CD4-positive, alpha-beta T cell treated with Interleukin-17A for 4 hours (primary cell): ENCODE measurements around the gene ATF3.
"Not testable (repeated sequence)": the region's sequence is repeated elsewhere in the genome, so short reads cannot be mapped to it uniquely, and the experiment has no call there.

ENCODE experiments used
- DNase-seq: peaks from one replicate; pipeline ENCODE4 v3.0.0-alpha.2; 2020; ENCODE audit warnings: mixed read lengths

ATF3 gene

DNA sequence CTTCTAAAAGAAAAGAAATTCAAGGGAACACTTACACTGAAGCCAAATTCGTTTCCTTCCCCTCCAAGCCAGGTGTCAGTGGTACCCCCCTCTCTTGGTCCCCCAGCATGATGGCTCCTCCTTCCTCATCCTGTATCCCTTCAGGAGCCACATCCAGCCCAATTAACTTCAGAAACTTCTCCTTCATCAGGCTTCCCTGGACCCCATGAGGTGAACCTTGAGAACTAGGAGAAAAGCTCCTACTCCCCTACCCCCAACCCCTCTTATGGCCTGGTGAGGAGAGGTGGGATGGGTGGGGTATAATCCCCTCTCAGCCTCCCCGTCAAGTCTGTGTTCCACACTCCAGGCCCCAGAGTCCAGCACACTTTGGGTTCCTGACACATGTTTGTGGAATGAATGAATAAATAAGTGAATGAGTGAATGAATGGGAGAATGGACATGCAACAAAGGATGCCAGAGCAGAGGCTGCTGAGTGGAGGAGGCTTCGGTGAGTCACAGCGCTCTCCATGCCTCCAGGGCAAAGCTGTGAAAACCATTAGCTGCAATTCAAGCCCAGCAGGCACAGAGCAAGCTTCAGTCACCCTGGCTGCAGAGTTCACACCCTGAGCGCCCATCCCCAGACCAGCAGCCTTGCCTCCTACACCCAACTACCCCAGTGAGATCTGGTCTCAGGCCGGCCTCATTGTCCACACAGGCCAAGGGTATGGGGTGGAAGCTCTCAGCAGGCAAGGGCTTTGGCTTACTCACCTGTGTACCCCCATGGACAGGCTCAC lies 47.3 kb downstream of the ATF3 start:
- no peak for DNase-seq

DNA sequence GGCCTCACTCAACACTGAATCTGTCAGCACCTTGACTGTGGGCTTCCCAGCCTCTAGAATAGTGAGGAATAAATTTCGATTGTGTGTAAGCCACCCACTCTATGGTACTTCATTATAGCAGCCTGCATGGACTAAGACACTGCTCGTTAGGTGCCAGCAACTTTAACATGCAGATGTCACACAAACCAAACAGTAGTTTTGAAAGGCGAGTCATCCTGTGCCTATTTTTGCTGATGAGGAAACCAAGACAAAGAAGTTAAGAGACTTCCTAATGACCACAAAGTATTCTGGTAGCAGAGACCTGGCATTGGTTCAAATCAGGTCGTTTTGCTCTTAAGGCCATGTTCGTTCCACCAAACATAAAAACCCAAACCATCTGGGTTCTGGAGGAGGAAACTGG lies 48.2 kb downstream of the ATF3 start:
- no peak for DNase-seq

DNA sequence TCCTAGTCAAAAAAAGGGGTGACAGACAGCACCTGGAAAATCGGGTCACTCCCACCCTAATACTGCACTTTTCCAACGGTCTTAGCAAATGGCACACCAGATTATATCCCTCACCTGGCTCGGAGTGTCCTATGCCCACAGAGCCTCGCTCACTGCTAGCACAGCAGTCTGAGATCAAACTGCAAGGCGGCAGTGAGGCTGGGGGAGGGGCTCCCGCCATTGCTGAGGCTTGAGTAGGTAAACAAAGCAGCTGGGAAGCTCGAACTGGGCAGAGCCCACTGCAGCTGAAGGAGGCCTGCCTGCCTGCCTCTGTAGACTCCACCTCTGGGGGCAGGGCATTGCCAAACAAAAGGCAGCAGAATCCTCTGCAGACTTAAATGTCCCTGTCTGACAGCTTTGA lies 49.7 kb downstream of the ATF3 start:
- DNase-seq: not testable (repeated sequence)

DNA sequence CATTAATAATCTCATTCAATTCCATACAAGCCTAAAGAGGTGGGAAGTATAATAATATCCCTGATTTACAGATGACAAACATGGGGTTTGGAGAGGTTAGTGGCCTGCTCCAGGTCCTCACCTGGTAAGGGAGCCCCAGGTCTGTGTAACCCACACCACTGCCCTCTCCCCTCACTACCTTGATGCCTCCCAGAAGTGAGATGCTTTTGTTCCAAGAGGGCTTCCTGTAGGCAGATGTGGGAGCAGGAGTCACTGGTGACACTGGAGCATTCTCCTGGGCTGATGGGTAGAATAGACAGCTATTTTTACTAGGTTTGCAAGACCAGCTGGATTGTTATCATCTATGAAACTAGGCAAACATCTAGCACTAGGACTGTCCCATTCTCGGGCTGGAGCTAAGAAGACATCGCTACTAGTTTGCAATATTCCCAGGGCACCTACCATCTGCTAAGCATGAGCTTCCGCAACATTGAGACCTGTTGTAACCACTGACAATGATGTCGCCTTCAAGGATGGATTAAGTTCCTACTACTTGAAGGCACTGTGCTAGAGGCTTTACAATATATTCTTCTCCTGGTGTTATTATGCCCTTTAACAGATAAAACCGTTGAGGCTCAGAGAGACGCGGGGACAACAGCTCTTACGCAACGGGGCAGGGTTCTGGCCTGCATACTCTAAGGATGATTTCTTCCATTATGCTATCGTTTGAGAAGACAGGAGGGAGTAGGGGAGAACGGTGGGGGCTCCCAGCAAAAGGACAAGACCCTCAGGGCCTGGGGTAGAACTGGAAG lies 56.0 kb downstream of the ATF3 start:
- no peak for DNase-seq

DNA sequence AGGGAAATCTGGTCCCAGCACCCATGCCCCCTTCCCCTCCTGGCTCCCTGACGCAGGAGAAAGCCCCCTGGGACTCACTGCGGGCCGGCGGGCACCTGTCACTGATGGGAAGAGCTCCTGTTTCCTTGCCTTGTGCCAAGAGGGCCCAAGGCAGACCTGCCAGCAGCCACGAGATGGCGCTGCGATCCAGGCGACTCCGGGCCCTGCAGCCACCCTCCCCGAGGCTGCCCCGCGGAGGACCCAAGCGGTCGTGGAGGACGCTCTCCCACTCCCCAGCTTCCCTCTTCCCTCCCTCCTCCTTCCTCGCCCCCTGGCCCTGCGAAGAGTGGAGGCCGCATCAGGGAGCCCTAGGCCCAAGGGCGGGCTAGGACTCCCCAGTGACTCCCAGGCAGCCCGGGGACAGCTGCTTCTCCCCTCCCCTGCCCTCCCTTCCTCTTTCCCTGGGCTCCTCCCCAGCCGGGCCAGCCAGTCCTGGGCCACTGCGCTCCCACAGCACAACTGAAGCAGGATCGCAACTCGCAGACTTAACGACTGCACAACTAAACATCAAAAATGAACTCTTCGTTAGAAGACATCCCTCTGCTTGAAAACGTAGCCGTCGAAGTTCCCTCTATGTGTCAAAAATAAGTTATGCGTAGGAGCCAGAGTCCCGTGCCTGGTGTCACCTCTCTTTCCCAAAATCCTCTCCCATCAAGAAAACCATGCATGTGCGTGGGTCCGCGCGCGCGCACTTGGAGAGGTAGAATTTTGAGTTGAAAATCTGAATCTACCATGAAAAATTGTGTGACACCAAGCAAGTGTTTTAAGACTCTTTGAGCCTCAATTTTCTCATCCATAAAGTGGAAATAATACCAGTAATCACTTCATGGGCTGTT lies 56.9 kb downstream of the ATF3 start:
- DNase-seq: peak; percentile 85

DNA sequence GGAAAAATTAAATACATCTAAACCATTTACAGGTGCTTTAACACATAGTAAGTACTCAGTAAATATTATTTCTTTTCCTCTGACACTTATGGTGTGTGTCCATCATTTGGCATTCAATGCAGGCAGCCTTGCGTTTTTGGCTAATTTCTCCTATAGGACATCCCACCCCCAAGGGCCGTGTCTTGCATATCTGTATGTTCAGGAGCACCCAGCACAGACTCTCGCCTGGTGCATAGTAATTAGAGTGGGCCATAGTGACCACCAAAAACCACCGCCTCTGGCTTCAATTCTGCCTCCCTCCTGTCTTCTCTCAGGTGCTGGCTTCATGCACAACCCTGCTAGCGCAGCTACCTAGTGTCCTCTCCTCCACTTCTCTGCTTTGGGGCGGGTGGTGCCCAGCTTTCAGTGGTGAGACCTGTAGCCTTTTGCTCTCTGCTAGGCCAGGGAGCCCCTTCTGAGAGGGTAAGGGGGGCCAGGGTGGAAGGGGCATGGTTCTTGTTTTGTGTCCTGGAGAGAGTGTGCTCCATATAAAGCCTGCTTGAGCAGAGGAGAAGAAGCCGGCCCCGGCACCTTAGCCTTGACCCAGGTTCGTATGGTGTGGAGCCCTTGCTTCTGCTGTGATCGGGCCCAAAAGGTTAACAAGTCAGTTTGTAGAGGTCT lies 57.7 kb downstream of the ATF3 start:
- no peak for DNase-seq

DNA sequence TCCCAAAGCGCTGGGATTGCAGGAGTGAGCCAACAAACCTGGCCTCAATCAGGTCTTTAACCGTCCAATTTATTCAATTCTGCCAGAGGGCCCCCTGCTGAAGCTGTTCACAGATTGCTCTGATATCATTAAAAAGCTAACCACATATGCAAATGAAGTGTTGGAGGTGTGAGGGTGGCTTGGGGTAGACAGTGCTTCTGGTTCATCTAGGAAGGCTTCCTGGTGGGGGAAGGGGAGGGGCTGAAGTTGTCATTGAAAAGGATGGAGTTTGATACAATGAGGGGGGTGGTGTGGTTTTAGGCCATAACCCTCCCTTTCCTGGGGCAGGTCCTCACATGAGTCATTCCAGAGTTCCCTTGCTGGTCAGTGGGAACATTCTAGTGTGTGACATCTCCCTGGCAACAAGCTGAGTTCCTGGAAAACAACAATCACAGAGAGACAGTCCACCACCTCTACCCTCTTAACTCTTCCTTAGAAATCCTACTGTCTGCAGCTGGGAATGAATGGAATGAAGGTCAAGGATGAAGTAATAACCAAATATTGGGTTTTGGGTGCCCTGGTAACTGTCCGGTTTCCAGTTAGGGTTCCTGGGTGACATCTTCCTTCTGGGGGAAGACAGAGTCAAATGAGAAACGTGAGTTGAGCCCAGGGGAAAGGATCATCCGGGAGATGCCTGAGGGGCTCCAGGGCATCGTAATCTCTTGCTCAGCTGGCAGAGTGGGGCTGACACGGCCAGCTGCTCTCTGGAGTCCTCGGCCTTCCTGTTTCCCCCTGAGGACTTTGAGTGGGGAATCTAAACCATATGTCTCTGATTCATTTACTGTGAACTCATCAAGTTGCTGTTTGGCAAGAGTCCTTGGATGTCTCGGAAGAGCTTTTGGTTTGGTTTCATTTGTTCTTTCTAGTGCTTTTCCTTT lies 58.9 kb downstream of the ATF3 start:
- DNase-seq: no peak

DNA sequence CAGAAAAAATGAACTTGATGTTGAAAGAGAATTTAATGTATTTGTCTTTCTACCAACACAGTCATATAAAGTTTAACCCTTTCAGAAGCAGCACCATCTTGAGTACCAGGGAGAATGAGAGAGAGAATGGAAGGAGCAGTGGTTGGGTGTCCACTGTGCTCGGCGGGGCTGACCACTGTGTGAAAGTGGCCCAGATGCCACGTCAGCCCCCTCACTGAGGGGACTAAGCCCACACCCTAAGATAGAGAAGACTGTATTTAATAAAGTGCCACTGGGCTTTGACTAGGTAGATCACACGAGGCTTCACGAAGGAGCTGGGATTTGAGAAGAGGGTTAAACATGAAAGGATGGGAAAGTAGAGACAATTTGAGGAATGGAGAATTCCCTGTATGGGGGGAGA lies 59.9 kb downstream of the ATF3 start:
- DNase-seq: no peak

DNA sequence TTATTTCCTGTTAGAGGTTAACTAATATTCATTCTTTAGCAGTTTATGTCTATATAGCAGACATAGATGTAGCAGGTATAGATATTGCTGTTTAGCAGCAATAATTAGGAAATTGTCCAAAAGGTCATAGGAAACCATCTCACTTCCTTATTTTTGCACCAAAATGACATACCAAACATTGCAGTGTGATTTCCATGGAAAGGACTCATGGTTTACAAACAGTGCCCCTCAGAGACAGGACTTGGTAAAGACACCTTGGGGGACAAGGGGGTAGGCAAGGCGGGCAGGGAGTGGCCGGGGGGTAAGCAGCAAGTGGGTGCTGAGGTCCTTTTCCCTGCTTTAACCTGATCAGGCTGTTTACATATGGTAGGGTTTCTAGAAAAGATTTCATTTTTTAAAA lies 60.5 kb downstream of the ATF3 start:
- no peak for DNase-seq

DNA sequence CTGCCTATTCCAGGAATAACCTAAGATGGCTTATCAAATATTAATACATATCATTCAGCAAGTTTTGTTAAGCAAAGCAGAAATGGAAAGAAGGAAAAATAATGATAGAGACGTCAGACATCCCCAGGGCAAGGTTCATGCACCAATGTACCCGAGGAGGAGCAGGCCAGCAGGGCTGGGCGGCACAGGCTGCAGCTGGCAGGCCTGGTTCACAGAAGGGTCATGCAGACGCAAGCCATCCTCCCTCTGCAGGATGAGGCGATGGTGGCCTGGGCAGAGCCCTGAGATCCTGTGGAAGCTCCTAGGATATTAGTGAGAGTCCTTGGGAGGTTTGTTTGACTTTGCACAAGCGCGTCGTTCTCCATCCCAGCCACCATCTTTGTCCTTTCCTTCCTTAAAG lies 61.0 kb downstream of the ATF3 start:
- no peak for DNase-seq

DNA sequence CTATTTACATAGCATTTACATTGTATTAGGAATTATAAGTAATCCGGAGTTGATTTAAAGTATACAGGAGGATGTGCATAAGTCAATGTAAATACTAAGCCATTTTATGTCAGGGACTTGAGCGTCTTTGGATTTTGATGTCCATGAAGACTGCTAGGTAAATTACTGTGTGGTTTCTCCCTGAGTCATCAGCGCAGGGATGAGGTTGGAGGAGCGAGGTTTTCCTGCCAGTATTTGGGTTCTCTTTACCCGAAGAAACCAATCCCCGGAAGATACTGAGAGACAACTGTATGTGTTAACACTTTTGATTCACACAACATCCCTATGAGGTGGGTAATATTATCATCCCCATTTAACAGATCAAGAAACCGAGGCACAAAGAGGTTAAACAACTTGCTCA lies 61.7 kb downstream of the ATF3 start:
- no peak for DNase-seq
